ENCODE data around the gene ACSL1. TPM values are rescaled to one million over a fixed set of nuclear protein-coding genes. Genes with fewer than 3 reads are reported as not detected.

ACSL1 gene
- total RNA-seq, 1 experiment from 2014 or later, result 3.5 TPM

DNA sequence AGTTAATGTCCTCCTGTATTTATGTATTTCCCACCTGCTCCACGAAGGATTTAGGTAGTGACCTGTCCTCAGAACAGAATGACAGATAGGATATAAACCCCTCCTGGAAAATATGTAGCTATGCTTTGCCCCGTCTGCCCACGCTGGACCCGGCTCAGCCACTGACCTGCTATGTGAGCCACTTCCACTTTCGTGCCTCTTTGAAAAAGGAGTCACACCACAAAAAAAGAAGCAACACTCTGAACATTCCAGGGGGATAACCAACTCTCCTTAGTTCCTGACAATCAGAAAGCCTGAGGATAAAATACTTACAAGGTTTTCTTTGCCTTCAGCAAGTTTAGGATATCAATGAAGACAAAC is 11.1 kb downstream of the ACSL1 start:
- H3K56ac ChIP-seq (ENCODE audit: insufficient read length, low read depth, low read length), result no peak overlapping the region
- H3K79me1 ChIP-seq (ENCODE audit: insufficient read depth, low read depth, low read length, poor library complexity, severe bottlenecking), result no peaks in the 10 kb centered on the region
- no peak overlapping the region for H2BK12ac ChIP-seq (ENCODE audit: insufficient read length, low read depth, low read length)
- Mint-ChIP-seq H3K4me1 (peaks cover 9 to 12% of the 10 kb centered on the region in 2 experiments), H3K27ac (no peak overlapping the region), H3K9me3 (no peaks in the 10 kb centered on the region), H3K36me3 (ENCODE audit: insufficient read depth in 1 of 3, low read depth in 3 of 3) (no peaks in the 10 kb centered on the region), H3K4me3 (no peak overlapping the region), H3K27me3 (ENCODE audit: low read depth) (peaks cover 21% of the 10 kb centered on the region)
- WGBS (ENCODE audit: extremely low coverage, insufficient read length, low lambda C conversion rate), result no CpG with 5 or more reads among the region's 5 CpGs
- no peaks in the 10 kb centered on the region for H3K4me1 ChIP-seq (ENCODE audit: insufficient read depth, low read length)
- H3K27me3 ChIP-seq (ENCODE audit: insufficient read depth, low read length), result no peaks in the 10 kb centered on the region
- H2AFZ ChIP-seq (ENCODE audit: low read length), result no peak overlapping the region
- no peaks in the 10 kb centered on the region for H4K20me1 ChIP-seq (ENCODE audit: control insufficient read depth, insufficient read depth, insufficient read length)
- no peaks in the 10 kb centered on the region for H3K23me2 ChIP-seq (ENCODE audit: insufficient read length, low read depth, low read length, poor library complexity, severe bottlenecking)
- no peak overlapping the region for H3K14ac ChIP-seq (ENCODE audit: insufficient read depth, low read length)
- no peak overlapping the region for H3T11ph ChIP-seq (ENCODE audit: low read length)
- H4K5ac ChIP-seq (ENCODE audit: insufficient read length, low read depth, low read length), result no peak overlapping the region
- H2BK20ac ChIP-seq (ENCODE audit: low read depth, low read length, poor library complexity, severe bottlenecking), result no peak overlapping the region
- no peaks in the 10 kb centered on the region; the same call in 1 of the 2 replicates for H3K79me2 ChIP-seq (ENCODE audit: insufficient read depth, low read length)
- H3K4ac ChIP-seq (ENCODE audit: low read depth, low read length), result no peak overlapping the region
- TF ChIP-seq, protein P1, sequence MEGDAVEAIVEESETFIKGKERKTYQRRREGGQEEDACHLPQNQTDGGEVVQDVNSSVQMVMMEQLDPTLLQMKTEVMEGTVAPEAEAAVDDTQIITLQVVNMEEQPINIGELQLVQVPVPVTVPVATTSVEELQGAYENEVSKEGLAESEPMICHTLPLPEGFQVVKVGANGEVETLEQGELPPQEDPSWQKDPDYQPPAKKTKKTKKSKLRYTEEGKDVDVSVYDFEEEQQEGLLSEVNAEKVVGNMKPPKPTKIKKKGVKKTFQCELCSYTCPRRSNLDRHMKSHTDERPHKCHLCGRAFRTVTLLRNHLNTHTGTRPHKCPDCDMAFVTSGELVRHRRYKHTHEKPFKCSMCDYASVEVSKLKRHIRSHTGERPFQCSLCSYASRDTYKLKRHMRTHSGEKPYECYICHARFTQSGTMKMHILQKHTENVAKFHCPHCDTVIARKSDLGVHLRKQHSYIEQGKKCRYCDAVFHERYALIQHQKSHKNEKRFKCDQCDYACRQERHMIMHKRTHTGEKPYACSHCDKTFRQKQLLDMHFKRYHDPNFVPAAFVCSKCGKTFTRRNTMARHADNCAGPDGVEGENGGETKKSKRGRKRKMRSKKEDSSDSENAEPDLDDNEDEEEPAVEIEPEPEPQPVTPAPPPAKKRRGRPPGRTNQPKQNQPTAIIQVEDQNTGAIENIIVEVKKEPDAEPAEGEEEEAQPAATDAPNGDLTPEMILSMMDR (conservative IDR thresholded peaks at IDR 0.05), result no peak
- H3K18ac ChIP-seq (ENCODE audit: insufficient read length, low read depth, low read length), result no peak overlapping the region
- H2BK120ac ChIP-seq (ENCODE audit: low read depth, low read length, poor library complexity, severe bottlenecking), result no peak overlapping the region
- H2AK5ac ChIP-seq (ENCODE audit: insufficient read length, low read length), result no peak overlapping the region
- no peak overlapping the region for H3K4me2 ChIP-seq (ENCODE audit: insufficient read depth, insufficient read length, low read length)
- no peak overlapping the region for H2BK15ac ChIP-seq (ENCODE audit: low read depth, low read length)
- no peak overlapping the region for H4K8ac ChIP-seq (replicated peaks; ENCODE audit: insufficient read length, low read depth, low read length)
- no peak overlapping the region for H2BK5ac ChIP-seq (ENCODE audit: insufficient read length, low read length)
- H3K9ac ChIP-seq (ENCODE audit: extremely low read depth, insufficient read length, low read length), result no peak overlapping the region
- no peak for DNase-seq
- no peaks in the 10 kb centered on the region for H3K9me3 ChIP-seq (ENCODE audit: control insufficient read depth, low read depth, low read length)
- H4K91ac ChIP-seq (ENCODE audit: insufficient read length, low read depth, low read length), result no peak overlapping the region
- H3K27ac ChIP-seq (ENCODE audit: insufficient read length, low read depth, low read length), result no peak overlapping the region
- H3K23ac ChIP-seq (ENCODE audit: insufficient read length, low read depth, low read length), result no peak overlapping the region
